Keratinocyte (primary cell): ENCODE measurements around the gene SLC25A28. TPM values are rescaled to one million over a fixed set of nuclear protein-coding genes. Genes with fewer than 3 reads are reported as not detected.

Experiments
- DNase-seq: peaks from one replicate; pipeline ENCODE4 v3.0.0-alpha.2; 2011; ENCODE audit warnings: low read depth, missing footprints, low spot score
- FAIRE-seq: peaks from 2 replicates; lab custom pipeline; 2011; peaks lifted over from hg19 to GRCh38; lab: Jason Lieb, UNC
- H2AFZ ChIP-seq: 2 replicates; pipeline ENCODE4 v1.6.0; 2012; ENCODE audit warnings: low read length, control low read depth, inconsistent platforms; ENCODE audit not compliant: control insufficient read depth
- H3K27ac ChIP-seq: 2 replicates; pipeline ENCODE4 v1.5.1; 2011; ENCODE audit warnings: low read length; ENCODE audit not compliant: control insufficient read depth, insufficient read depth
- H3K27me3 ChIP-seq: 3 replicates; pipeline ENCODE4 v1.6.0; 2011; ENCODE audit warnings: low read length; ENCODE audit not compliant: control insufficient read depth, insufficient read depth; ENCODE audit errors: extremely low read depth
- H3K36me3 ChIP-seq, 2 experiments: 2 replicates in 1 of 2; 3 replicates in 1 of 2; pipeline ENCODE4 v1.5.1; 2011; ENCODE audit warnings: low read length in 2 of 2, mild to moderate bottlenecking in 1 of 2; ENCODE audit not compliant: control insufficient read depth in 2 of 2, insufficient read depth in 2 of 2; ENCODE audit errors: extremely low read depth in 1 of 2
- H3K4me1 ChIP-seq: 3 replicates; pipeline ENCODE4 v1.5.1; 2011; ENCODE audit warnings: low read length; ENCODE audit not compliant: control insufficient read depth, insufficient read depth; ENCODE audit errors: extremely low read depth
- H3K4me2 ChIP-seq: 3 replicates; pipeline ENCODE4 v1.6.0; 2011; ENCODE audit warnings: low read depth, low read length; ENCODE audit not compliant: control insufficient read depth, insufficient read depth; ENCODE audit errors: extremely low read depth
- H3K4me3 ChIP-seq, 3 experiments: fragments of 200-600 bp in 1 of 3; sonication (generic) in 1 of 3; 2 replicates in 2 of 3; 3 replicates in 1 of 3; pipeline ENCODE4 v1.5.1; 2011 to 2016; ENCODE audit warnings: low read length in 3 of 3, mild to moderate bottlenecking in 3 of 3, control low read depth in 2 of 3, inconsistent platforms in 1 of 3, low read depth in 1 of 3, mixed read lengths in 1 of 3, mixed run types in 1 of 3, moderate library complexity in 1 of 3; ENCODE audit not compliant: control insufficient read depth in 2 of 3, insufficient read depth in 2 of 3; ENCODE audit errors: extremely low read depth in 1 of 3
- H3K79me2 ChIP-seq: 2 replicates; pipeline ENCODE4 v1.6.0; 2012; ENCODE audit warnings: low read length; ENCODE audit not compliant: control insufficient read depth, insufficient read depth
- H3K9ac ChIP-seq: 3 replicates; pipeline ENCODE4 v1.6.0; 2011; ENCODE audit warnings: low read length; ENCODE audit not compliant: control insufficient read depth, insufficient read depth; ENCODE audit errors: extremely low read depth
- H3K9me1 ChIP-seq: 3 replicates; pipeline ENCODE4 v1.6.0; 2011; ENCODE audit warnings: low read length; ENCODE audit not compliant: control insufficient read depth, insufficient read depth; ENCODE audit errors: extremely low read depth
- H3K9me3 ChIP-seq: 2 replicates; pipeline ENCODE4 v1.5.1; 2012; ENCODE audit warnings: low read depth, low read length; ENCODE audit not compliant: control insufficient read depth
- H4K20me1 ChIP-seq: 3 replicates; pipeline ENCODE4 v1.6.0; 2011; ENCODE audit warnings: low read length; ENCODE audit not compliant: control insufficient read depth, insufficient read depth; ENCODE audit errors: extremely low read depth
- EZH2 ChIP-seq: IDR thresholded peaks from one replicate; pipeline ENCODE4 v1.6.1; 2012; ENCODE audit warnings: inconsistent platforms, mild to moderate bottlenecking, low read length, moderate library complexity
- dilution Hi-C: fragments of 300-500 bp; cut with MboI; formaldehyde crosslinking; loops from one replicate; pipeline ENCODE4 v1.7.0; 2020; ENCODE audit warnings: low sequenced_read_pairs; ENCODE audit not compliant: extremely low pct_ligation_motif_present
- polyA plus RNA-seq, 5 experiments: library from polyadenylated mRNA; depleted of rRNA in 3 of 5; stranded (reverse) in 3 of 5; stranded (forward) in 1 of 5; unstranded in 1 of 5; fragments of >200 nt; gene quantifications; 1 replicate in 1 of 5; 2 replicates in 3 of 5; 3 replicates in 1 of 5; pipeline versions ENCODE4 v1.2.1 to v1.2.3, GENCODE V29; 2011 to 2012; ENCODE audit warnings: missing spikeins in 2 of 5, low read depth in 1 of 5, low replicate concordance in 1 of 5
- TF ChIP-seq, protein P1 (sequence below), 3 experiments: IDR thresholded peaks in 1 of 3; conservative IDR thresholded peaks in 1 of 3; optimal IDR thresholded peaks in 1 of 3; 2 replicates in 2 of 3; 3 replicates in 1 of 3; pipeline versions ENCODE3 to v1.5.1; 2011; ENCODE audit warnings: low read length in 3 of 3, mild to moderate bottlenecking in 3 of 3, moderate library complexity in 2 of 3, control low read depth in 1 of 3, inconsistent platforms in 1 of 3; ENCODE audit not compliant: insufficient read depth in 2 of 3; ENCODE audit errors: extremely low read depth in 1 of 3

Gene SLC25A28
- polyA plus RNA-seq, 1 donor (not counting 4 experiments of a cell fraction or from before 2014, with no cell fraction given), result 52.3 TPM

DNA sequence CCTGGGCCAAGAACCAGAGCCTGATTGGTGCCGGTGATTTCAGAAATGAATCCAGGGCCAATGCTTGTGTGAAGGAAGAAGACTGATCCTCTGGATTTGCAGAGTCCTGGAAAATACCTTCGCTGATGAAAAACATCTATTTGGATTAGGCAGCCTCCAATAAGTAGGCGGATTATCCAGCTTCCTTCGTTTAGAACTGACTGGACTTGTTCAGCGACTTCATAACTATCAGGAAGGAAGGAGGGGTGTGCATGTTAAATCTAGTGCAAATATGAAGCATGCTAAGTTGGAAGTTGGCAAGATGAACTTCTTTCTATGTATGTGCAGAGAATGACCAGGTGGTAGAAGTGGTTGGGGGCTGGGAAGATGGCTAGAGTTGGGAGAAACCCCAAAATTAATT, 46.4 kb downstream of the SLC25A28 start:
- peaks cover 3% of the 10 kb centered on the region for H3K27me3 ChIP-seq
- no peak overlapping the region for H3K27ac ChIP-seq
- H3K79me2 ChIP-seq, result no peaks in the 10 kb centered on the region
- FAIRE-seq (no peak), DNase-seq (no peak)
- H3K9me3 ChIP-seq, result no peaks in the 10 kb centered on the region
- no peak overlapping the region for H2AFZ ChIP-seq
- no peak overlapping the region for H3K4me2 ChIP-seq
- peaks cover 4% of the 10 kb centered on the region for H3K4me1 ChIP-seq
- H4K20me1 ChIP-seq, result no peaks in the 10 kb centered on the region
- H3K4me3 ChIP-seq, result no peak overlapping the region
- no peak for TF ChIP-seq EZH2
- TF ChIP-seq, protein P1, sequence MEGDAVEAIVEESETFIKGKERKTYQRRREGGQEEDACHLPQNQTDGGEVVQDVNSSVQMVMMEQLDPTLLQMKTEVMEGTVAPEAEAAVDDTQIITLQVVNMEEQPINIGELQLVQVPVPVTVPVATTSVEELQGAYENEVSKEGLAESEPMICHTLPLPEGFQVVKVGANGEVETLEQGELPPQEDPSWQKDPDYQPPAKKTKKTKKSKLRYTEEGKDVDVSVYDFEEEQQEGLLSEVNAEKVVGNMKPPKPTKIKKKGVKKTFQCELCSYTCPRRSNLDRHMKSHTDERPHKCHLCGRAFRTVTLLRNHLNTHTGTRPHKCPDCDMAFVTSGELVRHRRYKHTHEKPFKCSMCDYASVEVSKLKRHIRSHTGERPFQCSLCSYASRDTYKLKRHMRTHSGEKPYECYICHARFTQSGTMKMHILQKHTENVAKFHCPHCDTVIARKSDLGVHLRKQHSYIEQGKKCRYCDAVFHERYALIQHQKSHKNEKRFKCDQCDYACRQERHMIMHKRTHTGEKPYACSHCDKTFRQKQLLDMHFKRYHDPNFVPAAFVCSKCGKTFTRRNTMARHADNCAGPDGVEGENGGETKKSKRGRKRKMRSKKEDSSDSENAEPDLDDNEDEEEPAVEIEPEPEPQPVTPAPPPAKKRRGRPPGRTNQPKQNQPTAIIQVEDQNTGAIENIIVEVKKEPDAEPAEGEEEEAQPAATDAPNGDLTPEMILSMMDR (optimal IDR thresholded peaks at IDR 0.05 in 1 of 3, IDR thresholded peaks at IDR 0.05 in 1 of 3, conservative IDR thresholded peaks at IDR 0.05 in 1 of 3; ENCODE audit: extremely low read depth in 1 of 3, insufficient read depth in 2 of 3, low read length in 3 of 3), result no peak
- H3K9me1 ChIP-seq, result no peaks in the 10 kb centered on the region
- H3K36me3 ChIP-seq, result no peaks in the 10 kb centered on the region
- no peak overlapping the region for H3K9ac ChIP-seq
- dilution Hi-C loops, result no loop called here

DNA sequence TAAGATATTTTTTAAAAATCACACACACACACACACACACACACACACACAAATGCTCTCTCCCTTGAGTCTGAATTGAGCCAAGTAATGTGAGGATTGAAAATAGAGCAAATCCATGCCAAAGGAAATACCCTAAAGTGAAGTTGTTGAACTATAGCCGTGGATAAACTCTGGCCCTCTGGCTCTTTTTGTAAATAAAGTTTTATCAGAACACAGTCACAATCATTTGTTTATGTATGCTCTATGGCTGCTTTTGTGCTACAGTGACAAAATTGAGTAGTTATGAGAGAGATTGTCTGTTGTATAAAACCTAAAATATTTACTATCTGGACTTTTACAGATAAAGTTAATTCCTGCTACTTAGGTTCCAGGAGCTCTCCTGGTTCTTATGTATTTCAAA, 48.4 kb downstream of the SLC25A28 start:
- dilution Hi-C loops, result no loop called here

More for the DNA sequence above, 48.4 kb downstream of the SLC25A28 start:
- Histone ChIP-seq H4K20me1 (no peaks in the 10 kb centered on the region), H2AFZ (no peak overlapping the region), H3K9me1 (no peaks in the 10 kb centered on the region), H3K27me3 (peaks cover 3% of the 10 kb centered on the region), H3K79me2 (no peaks in the 10 kb centered on the region), H3K4me2 (no peak overlapping the region), H3K36me3 (no peaks in the 10 kb centered on the region), H3K9me3 (no peaks in the 10 kb centered on the region), H3K4me1 (peaks cover 4% of the 10 kb centered on the region), H3K9ac (no peak overlapping the region), H3K27ac (no peak overlapping the region), H3K4me3 (no peak overlapping the region)
- no peak for DNase-seq
- no peak for FAIRE-seq
- no peak for TF ChIP-seq EZH2
- TF ChIP-seq, protein P1 (optimal IDR thresholded peaks at IDR 0.05 in 1 of 3, IDR thresholded peaks at IDR 0.05 in 1 of 3, conservative IDR thresholded peaks at IDR 0.05 in 1 of 3; ENCODE audit: extremely low read depth in 1 of 3, insufficient read depth in 2 of 3, low read length in 3 of 3), result no peak
